NCI-H510A treated with DMSO at 0.1 percent for 48 hours (cell line): Measurements from ENCODE around the gene TMPRSS7.
A peak's percentile ranks its signal among the peaks of the same experiment; 100 is the strongest.
"Not testable (repeated sequence)": the region's sequence is repeated elsewhere in the genome, so short reads cannot be mapped to it uniquely, and the experiment has no call there.

ENCODE experiments used
- DNase-seq: peaks from one replicate; lab custom pipeline; 2025; lab: John Stamatoyannopoulos, UW

Gene TMPRSS7

GRCh38 chr3:112012205-112012992 lies 22.1 kb upstream of the TMPRSS7 start:
- no peak for DNase-seq

GRCh38 chr3:112013058-112013783 lies 21.3 kb upstream of the TMPRSS7 start:
- DNase-seq: peak; percentile 16

GRCh38 chr3:112013784-112014143 lies 20.8 kb upstream of the TMPRSS7 start:
- no peak for DNase-seq

- no peak for DNase-seq
Measured at GRCh38 chr3:112017091-112017490, 17.4 kb upstream of the TMPRSS7 start.

- no peak for DNase-seq
Measured at GRCh38 chr3:112018712-112019111, 15.8 kb upstream of the TMPRSS7 start.

GRCh38 chr3:112019716-112020115 lies 14.8 kb upstream of the TMPRSS7 start:
- no peak for DNase-seq

- DNase-seq: no peak
Measured at GRCh38 chr3:112020674-112021085, 13.9 kb upstream of the TMPRSS7 start.

GRCh38 chr3:112027142-112027541 lies 7.4 kb upstream of the TMPRSS7 start:
- DNase-seq: no peak

- DNase-seq: peak; percentile 62
Measured at GRCh38 chr3:112027826-112028225, 6.7 kb upstream of the TMPRSS7 start.

- DNase-seq: no peak
Measured at GRCh38 chr3:112030901-112031300, 3.6 kb upstream of the TMPRSS7 start.

- DNase-seq: no peak
Measured at GRCh38 chr3:112032098-112032731, 2.3 kb upstream of the TMPRSS7 start.

GRCh38 chr3:112035241-112035640 lies 705 bp downstream of the TMPRSS7 start:
- no peak for DNase-seq

- not testable (repeated sequence) for DNase-seq
Measured at GRCh38 chr3:112037194-112037593, 2.7 kb downstream of the TMPRSS7 start.

- peak; percentile 9 for DNase-seq
Measured at GRCh38 chr3:112038863-112039262, 4.3 kb downstream of the TMPRSS7 start.

GRCh38 chr3:112041321-112041720 lies 6.8 kb downstream of the TMPRSS7 start:
- DNase-seq: no peak

GRCh38 chr3:112042842-112043280 lies 8.3 kb downstream of the TMPRSS7 start:
- peak; percentile 92 for DNase-seq

GRCh38 chr3:112043621-112044201 lies 9.2 kb downstream of the TMPRSS7 start:
- DNase-seq: peak; percentile 80

GRCh38 chr3:112046599-112046998 lies 12.1 kb downstream of the TMPRSS7 start:
- no peak for DNase-seq

- DNase-seq: no peak
Measured at GRCh38 chr3:112047264-112047663, 12.7 kb downstream of the TMPRSS7 start.

- DNase-seq: no peak
Measured at GRCh38 chr3:112048911-112049310, 14.4 kb downstream of the TMPRSS7 start.

GRCh38 chr3:112053229-112053628 lies 18.7 kb downstream of the TMPRSS7 start:
- DNase-seq: no peak

GRCh38 chr3:112056451-112056929 lies 22.0 kb downstream of the TMPRSS7 start:
- no peak for DNase-seq
